Glutamatergic neuron (in vitro differentiated cells): ENCODE measurements around the gene DUSP16. TPM values are rescaled to one million over a fixed set of nuclear protein-coding genes. Genes with fewer than 3 reads are reported as not detected.

ENCODE experiments used
- DNase-seq: peaks from one replicate; pipeline ENCODE4 v3.0.0; 2022
- H3K27ac Mint-ChIP-seq: one replicate; pipeline ENCODE4 v1.8.0; 2020; ENCODE audit warnings: mild to moderate bottlenecking, mixed read lengths, inconsistent platforms; ENCODE audit not compliant: unreplicated experiment
- H3K27me3 Mint-ChIP-seq: one replicate; pipeline ENCODE4 v1.8.0; 2020; ENCODE audit warnings: mild to moderate bottlenecking, moderate library complexity, mixed read lengths, inconsistent platforms; ENCODE audit not compliant: unreplicated experiment
- H3K36me3 Mint-ChIP-seq: one replicate; pipeline ENCODE4 v1.8.0; 2020; ENCODE audit warnings: mild to moderate bottlenecking, mixed read lengths, inconsistent platforms; ENCODE audit not compliant: unreplicated experiment
- H3K4me1 Mint-ChIP-seq: one replicate; pipeline ENCODE4 v1.8.0; 2020; ENCODE audit warnings: mild to moderate bottlenecking, low read depth, mixed read lengths, inconsistent platforms; ENCODE audit not compliant: unreplicated experiment
- H3K4me3 Mint-ChIP-seq: one replicate; pipeline ENCODE4 v1.8.0; 2020; ENCODE audit warnings: mild to moderate bottlenecking, mixed read lengths, inconsistent platforms; ENCODE audit not compliant: unreplicated experiment
- H3K9me3 Mint-ChIP-seq: one replicate; pipeline ENCODE4 v1.8.0; 2020; ENCODE audit warnings: mild to moderate bottlenecking, moderate library complexity, mixed read lengths, inconsistent platforms; ENCODE audit not compliant: unreplicated experiment
- total RNA-seq: library from RNA; stranded (reverse); fragmentation: NEBNext Ultra II Directional; extraction: Animal tissue kit (Norgen Biotek cat#: 25700); gene quantifications from one replicate; pipeline ENCODE4 v1.2.1, GENCODE V29; 2021; ENCODE audit not compliant: unreplicated experiment
- TF ChIP-seq, protein P1 (sequence below): fragments of 200-600 bp; sonication (generic); IDR thresholded peaks from one replicate; pipeline ENCODE4 v1.5.0; 2021; ENCODE audit not compliant: partially characterized antibody, unreplicated experiment

The DUSP16 gene
- total RNA-seq, 1 donor from 2014 or later, result 39.0 TPM

DNA sequence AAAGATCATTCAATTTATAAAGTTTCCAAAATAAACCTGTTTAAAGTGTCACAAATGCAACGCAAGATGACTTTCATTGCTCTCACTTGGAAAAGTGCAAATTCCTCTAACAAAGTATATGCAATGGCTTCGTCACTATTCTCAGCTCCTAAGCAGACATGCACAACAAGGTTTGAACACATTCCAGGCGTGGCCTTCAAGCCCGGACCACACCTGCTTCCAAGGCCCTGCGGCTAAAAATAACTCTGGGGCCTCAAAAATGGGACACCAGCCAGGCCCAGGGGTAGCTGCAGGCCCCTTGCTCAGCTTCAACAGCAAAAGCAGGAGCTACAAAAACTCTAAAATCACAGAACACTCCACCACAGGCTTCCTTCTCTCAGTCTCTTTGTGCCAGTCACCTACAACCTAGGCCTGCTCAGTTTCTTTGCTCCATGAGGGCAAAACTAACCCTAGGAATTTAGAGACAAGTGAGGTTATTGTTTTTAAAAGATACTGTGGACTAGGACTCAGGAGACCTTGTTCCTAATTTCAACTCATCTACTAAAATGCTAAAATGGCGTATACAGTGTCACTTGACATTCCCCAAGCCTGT is 29.3 kb downstream of the DUSP16 start:
- no peak overlapping the region for H3K4me3 Mint-ChIP-seq
- H3K9me3 Mint-ChIP-seq, result no peaks in the 10 kb centered on the region
- DNase-seq, result no peak
- TF ChIP-seq, protein P1, sequence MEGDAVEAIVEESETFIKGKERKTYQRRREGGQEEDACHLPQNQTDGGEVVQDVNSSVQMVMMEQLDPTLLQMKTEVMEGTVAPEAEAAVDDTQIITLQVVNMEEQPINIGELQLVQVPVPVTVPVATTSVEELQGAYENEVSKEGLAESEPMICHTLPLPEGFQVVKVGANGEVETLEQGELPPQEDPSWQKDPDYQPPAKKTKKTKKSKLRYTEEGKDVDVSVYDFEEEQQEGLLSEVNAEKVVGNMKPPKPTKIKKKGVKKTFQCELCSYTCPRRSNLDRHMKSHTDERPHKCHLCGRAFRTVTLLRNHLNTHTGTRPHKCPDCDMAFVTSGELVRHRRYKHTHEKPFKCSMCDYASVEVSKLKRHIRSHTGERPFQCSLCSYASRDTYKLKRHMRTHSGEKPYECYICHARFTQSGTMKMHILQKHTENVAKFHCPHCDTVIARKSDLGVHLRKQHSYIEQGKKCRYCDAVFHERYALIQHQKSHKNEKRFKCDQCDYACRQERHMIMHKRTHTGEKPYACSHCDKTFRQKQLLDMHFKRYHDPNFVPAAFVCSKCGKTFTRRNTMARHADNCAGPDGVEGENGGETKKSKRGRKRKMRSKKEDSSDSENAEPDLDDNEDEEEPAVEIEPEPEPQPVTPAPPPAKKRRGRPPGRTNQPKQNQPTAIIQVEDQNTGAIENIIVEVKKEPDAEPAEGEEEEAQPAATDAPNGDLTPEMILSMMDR, result no peak
- H3K27me3 Mint-ChIP-seq, result no peaks in the 10 kb centered on the region
- peaks cover 13% of the 10 kb centered on the region for H3K4me1 Mint-ChIP-seq
- H3K36me3 Mint-ChIP-seq, result no peaks in the 10 kb centered on the region
- H3K27ac Mint-ChIP-seq, result peak overlapping the region; percentile 23

DNA sequence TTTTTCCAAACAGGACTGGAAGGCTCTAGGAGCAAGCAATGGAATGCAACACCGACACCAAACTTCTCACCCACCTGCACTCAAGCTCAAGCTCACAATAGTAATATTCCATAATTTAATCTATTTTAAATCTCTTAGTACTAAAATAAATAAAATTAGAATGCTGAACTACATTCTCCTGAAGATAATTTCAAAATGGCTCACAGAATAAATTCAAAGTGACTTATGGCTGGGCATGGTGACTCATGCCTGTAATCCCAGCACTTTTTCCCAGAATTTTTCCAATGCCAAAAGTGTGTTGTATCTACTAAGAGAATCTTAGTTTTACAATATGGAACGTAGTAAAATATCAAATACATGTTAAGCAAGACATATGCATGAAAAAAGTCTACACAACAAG is 31.5 kb downstream of the DUSP16 start:
- TF ChIP-seq, protein P1, result no peak
- no peak for DNase-seq
- Mint-ChIP-seq H3K4me3 (no peak overlapping the region), H3K27me3 (no peaks in the 10 kb centered on the region), H3K9me3 (no peaks in the 10 kb centered on the region), H3K36me3 (no peaks in the 10 kb centered on the region), H3K4me1 (peaks cover 13% of the 10 kb centered on the region), H3K27ac (no peak overlapping the region)

DNA sequence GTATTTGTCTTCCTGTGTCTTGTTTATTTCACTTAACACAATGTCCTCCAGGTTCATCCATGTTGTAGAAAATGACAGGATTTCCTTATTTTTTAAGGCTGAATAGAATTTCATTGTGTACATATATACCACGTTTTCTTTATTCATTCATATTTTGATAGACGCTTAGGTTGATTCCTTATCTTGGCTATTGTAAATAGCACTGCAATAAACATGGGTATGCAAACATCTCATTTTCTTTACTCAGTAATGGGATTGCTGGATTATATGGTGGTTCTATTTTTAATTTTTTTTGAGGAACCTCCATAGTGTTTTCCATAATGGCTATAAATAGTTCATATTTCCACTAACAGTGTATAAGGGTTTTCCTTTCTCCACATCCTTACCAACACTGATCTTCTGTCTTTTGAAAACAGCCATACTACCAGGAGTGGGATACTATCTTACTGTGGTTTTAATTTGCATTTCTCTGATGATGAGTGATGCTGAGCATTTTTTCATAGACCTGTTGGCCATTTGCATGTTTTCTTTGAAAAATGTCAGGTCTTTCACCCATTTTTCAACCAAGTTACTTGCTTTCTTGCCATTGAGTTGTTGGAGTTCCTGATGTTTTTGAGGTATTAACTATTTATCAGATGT is 32.8 kb downstream of the DUSP16 start:
- TF ChIP-seq, protein P1, result no peak
- Mint-ChIP-seq H3K4me3 (no peak overlapping the region), H3K9me3 (no peaks in the 10 kb centered on the region), H3K36me3 (no peaks in the 10 kb centered on the region), H3K4me1 (peaks cover 13% of the 10 kb centered on the region), H3K27ac (no peak overlapping the region), H3K27me3 (no peaks in the 10 kb centered on the region)
- no peak for DNase-seq

DNA sequence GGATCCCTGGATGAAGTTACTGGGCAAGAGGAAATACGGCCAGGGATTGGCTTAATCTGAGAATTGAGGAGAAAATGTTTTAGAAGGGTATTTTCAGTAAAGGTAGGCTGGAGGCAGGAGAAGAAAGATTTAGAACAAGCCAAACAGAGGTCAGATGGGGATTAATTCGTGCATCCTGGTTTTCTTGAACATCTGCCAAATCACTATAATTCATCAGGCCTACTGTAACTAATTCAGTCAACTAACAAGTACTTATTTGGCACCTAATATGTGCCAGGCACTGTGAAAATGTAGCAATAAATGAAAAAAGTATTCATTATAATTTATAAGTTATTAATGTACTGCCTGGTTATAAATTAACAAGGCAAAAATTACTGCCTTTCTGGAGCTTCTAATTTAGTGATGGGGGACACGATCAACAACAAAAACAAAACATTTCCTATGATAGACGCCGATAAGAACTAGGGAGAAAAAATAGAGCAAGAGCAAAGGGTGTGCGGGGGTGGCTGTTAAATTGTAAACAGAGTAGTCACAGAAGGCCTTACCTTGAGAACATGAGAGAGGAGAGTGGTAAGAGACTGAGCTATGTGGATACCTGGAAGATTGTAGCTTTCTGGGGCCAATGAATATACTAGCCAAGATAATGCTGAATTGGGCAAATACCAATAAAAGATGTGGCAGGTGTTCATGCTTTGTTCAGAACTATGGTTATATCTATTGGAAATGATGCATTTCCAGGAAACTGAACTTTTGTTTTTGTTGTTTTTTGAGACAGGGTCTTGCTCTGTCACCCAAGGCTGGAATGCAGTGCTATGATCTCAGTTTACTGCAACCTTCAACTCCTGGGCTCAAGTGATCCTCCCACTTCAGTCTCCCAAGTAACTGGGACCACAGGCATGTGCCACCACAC is 34.0 kb downstream of the DUSP16 start:
- Mint-ChIP-seq H3K27ac (no peak overlapping the region), H3K9me3 (no peaks in the 10 kb centered on the region), H3K4me3 (no peak overlapping the region), H3K36me3 (no peaks in the 10 kb centered on the region), H3K4me1 (peaks cover 4% of the 10 kb centered on the region), H3K27me3 (no peaks in the 10 kb centered on the region)
- TF ChIP-seq, protein P1, result no peak
- DNase-seq, result no peak
